Astrocyte (in vitro differentiated cells and primary cell): Measurements from ENCODE around the gene SYT14.

Source experiments
- EZH2 ChIP-seq: IDR thresholded peaks from 2 replicates; pipeline ENCODE4 v1.6.1; 2012; ENCODE audit warnings: mild to moderate bottlenecking, low read length, inconsistent platforms; ENCODE audit not compliant: insufficient read depth
- TF ChIP-seq, protein P1 (sequence below): IDR thresholded peaks from 2 replicates; pipeline ENCODE4 v1.5.1; 2011; ENCODE audit warnings: low read depth, mild to moderate bottlenecking, inconsistent platforms, low read length, moderate library complexity; ENCODE audit not compliant: insufficient read depth

DNA sequence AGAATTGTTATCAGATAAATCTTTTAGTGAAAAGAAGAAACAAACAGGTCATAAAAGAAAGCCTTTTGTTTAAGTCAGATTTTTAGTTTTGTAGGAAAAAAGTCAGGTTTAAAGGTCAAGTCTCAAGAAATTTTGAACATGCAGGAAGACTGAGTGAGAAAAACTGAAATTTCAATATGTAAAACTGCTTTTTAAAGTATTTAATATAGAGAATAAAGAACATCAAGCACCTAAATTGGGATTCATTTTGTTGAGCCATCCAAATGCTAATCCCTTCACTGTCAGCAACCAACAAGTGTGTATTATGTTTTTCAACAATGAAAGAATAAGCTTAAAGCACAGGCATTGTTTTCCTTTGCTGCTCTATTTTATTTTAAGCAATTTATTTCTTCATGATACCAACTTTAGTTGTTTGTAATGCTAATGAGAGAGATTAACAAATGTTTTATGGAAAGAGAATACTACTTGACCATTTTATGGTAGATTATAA is 179.7 kb downstream of the SYT14 start:
- TF ChIP-seq, protein P1, sequence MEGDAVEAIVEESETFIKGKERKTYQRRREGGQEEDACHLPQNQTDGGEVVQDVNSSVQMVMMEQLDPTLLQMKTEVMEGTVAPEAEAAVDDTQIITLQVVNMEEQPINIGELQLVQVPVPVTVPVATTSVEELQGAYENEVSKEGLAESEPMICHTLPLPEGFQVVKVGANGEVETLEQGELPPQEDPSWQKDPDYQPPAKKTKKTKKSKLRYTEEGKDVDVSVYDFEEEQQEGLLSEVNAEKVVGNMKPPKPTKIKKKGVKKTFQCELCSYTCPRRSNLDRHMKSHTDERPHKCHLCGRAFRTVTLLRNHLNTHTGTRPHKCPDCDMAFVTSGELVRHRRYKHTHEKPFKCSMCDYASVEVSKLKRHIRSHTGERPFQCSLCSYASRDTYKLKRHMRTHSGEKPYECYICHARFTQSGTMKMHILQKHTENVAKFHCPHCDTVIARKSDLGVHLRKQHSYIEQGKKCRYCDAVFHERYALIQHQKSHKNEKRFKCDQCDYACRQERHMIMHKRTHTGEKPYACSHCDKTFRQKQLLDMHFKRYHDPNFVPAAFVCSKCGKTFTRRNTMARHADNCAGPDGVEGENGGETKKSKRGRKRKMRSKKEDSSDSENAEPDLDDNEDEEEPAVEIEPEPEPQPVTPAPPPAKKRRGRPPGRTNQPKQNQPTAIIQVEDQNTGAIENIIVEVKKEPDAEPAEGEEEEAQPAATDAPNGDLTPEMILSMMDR, result no peak
- TF ChIP-seq EZH2, result no peak
